GM23248 (cell line): ENCODE data around the gene CCL27.

Experiments used
- EZH2 ChIP-seq: fragments of 200-600 bp; sonication (generic); IDR thresholded peaks from 2 replicates; pipeline ENCODE4 v1.6.1; 2018; ENCODE audit warnings: antibody characterized with exemption, mild to moderate bottlenecking; ENCODE audit not compliant: insufficient read depth, poor library complexity, severe bottlenecking
- EZH2phosphoT487 ChIP-seq: fragments of 200-600 bp; sonication (generic); IDR thresholded peaks from 2 replicates; pipeline ENCODE4 v1.6.1; 2018; ENCODE audit warnings: antibody characterized with exemption, moderate library complexity, mild to moderate bottlenecking, low read depth; ENCODE audit not compliant: insufficient read depth

DNA sequence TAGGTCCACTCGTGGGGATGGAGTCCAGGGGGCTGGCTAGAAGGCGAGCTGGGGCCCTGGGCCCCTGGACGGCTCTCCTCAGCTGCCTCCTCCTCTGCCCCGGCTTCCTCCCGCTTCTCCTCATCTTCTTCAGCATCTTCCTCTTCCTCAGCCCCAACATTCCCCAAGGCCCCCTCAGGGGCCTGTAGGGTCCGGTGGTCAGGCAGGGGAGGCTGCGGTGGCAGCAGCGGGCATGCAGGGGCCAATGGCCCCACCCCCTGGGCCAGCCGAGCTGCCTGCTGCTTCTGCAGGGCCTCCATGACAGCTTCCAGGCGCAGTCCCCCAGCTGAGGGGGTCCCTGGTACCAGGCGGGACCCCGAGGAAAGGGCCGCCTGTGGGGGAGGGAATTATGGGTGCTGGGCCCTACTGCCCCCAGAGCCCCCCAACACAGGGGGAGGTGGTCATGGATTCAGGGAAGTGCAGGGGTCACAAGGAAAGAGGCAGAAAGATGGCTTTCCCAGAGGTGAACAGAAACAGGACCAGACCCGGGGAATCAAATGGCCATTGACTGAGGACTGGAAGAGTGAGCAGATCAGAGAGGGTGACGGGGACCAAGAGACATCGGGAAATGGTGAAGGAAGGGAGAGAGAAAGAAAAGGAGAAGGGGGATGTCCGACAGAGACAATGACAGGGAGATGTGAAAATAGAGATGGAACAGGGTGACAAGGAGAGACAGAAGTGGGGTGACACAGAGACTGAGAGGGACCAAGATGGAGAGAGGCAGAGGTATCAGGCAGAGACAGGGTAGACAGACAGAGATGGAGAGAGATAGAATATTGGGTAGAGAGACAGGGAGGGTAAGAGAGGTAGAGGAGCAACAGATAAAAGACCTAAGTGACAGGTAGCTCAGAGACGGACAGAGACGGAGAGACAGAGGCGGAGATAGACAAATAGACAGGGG, 34.5 kb downstream of the CCL27 start:
- peak; percentile 100 for TF ChIP-seq EZH2
- TF ChIP-seq EZH2phosphoT487: peak; percentile 88
